Activated gamma-delta T cell treated with anti-CD3 and anti-CD28 coated beads, Interleukin-2, amount 50 U/mL, for 16 hours (primary cell): ENCODE results near the gene SBK2.
A peak's percentile ranks its signal among the peaks of the same experiment; 100 is the strongest.
"Not testable (repeated sequence)": the region's sequence is repeated elsewhere in the genome, so short reads cannot be mapped to it uniquely, and the experiment has no call there.

Experiments
- DNase-seq: peaks from one replicate; pipeline ENCODE4 v3.0.0-alpha.2; 2020; ENCODE audit warnings: low read depth

The SBK2 gene

GRCh38 chr19:55535173-55535964, 1.6 kb downstream of the SBK2 start:
- no peak for DNase-seq

GRCh38 chr19:55534280-55534679, 2.7 kb downstream of the SBK2 start:
- not testable (repeated sequence) for DNase-seq

GRCh38 chr19:55530996-55531395, 5.9 kb downstream of the SBK2 start:
- no peak for DNase-seq

- no peak for DNase-seq
Measured at GRCh38 chr19:55529636-55530234, 7.2 kb downstream of the SBK2 start.

GRCh38 chr19:55528030-55528803, 8.7 kb downstream of the SBK2 start:
- DNase-seq = no peak

- no peak for DNase-seq
Measured at GRCh38 chr19:55527197-55528029, 9.5 kb downstream of the SBK2 start.

GRCh38 chr19:55526216-55527196, 10.4 kb downstream of the SBK2 start:
- DNase-seq = no peak

GRCh38 chr19:55525289-55526101, 11.4 kb downstream of the SBK2 start:
- no peak for DNase-seq

- no peak for DNase-seq
Measured at GRCh38 chr19:55520691-55521292, 16.1 kb downstream of the SBK2 start.

- DNase-seq = no peak
Measured at GRCh38 chr19:55519451-55520311, 17.3 kb downstream of the SBK2 start.

GRCh38 chr19:55516878-55517620, 19.9 kb downstream of the SBK2 start:
- peak; percentile 83 for DNase-seq

- no peak for DNase-seq
Measured at GRCh38 chr19:55508120-55508519, 28.8 kb downstream of the SBK2 start.

- no peak for DNase-seq
Measured at GRCh38 chr19:55504981-55505380, 32.0 kb downstream of the SBK2 start.

- no peak for DNase-seq
Measured at GRCh38 chr19:55504252-55504603, 32.7 kb downstream of the SBK2 start.

GRCh38 chr19:55503502-55504251, 33.3 kb downstream of the SBK2 start:
- DNase-seq = peak; percentile 93

GRCh38 chr19:55503157-55503501, 33.8 kb downstream of the SBK2 start:
- no peak for DNase-seq
